Fibroblast of gingiva (primary cell): ENCODE data around the gene BOD1.

Experiments
- DNase-seq: peaks from one replicate; pipeline ENCODE4 v3.0.0-alpha.2; 2011; ENCODE audit warnings: low read depth

The BOD1 gene

DNA sequence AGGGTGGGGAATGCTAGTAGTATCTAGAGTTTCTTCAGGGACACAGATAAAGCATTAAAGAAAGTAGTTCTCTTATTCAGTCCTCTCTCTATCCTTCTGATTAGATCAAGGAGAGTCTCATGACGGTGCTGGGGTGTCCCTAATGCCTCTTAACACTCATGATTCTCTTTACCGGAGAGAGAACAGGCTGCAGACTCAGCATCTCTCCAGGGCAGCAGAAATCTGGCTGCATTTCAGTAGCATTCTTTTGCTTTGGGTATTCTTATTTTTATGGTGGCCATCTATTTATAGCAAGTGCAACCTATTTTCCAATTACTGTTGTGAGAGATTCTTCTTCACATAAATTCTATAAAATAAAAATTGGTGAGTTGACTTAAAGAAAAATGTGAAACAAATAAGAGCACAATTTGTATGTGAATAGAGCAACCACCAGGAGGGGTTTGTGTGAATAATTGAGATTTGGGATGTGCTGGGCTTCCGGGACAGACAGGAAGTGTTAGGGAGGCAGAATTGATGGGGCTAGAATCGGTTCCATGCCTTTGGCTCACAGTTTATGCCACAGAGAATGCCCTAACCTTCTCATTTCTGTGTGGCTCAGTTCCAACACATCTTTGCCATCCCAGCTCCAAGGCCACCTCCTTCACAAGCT, 23.8 kb upstream of the BOD1 start:
- DNase-seq, result no peak

- DNase-seq, result no peak
Measured at GRCh38 chr5:173638126-173639040, 21.9 kb upstream of the BOD1 start.

- DNase-seq, result no peak
Measured at GRCh38 chr5:173637340-173637739, 20.9 kb upstream of the BOD1 start.

DNA sequence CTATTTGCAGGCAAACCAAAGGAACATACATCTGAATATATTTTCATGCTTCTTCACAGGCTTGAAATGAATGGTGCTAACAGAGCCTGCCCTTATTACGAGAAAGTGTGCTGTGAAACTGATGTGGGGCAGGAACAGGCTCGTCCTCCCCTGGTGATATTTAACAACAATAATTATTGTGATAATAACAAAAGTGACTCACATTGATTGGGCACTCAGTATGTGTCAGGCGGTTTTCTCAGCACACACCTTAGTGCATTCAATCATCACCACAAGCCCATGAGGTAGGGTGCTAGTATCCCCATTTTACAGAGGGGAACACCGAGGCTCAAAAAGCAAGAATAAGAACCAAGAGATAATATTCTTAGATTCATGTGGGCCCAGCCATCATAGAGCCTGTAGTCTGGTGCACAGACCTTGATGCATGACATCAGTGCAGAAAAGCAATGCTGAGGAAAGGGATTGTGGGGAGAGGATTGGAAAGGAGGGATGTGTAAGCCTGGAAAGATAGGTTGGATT, 18.1 kb upstream of the BOD1 start:
- DNase-seq, result no peak

DNA sequence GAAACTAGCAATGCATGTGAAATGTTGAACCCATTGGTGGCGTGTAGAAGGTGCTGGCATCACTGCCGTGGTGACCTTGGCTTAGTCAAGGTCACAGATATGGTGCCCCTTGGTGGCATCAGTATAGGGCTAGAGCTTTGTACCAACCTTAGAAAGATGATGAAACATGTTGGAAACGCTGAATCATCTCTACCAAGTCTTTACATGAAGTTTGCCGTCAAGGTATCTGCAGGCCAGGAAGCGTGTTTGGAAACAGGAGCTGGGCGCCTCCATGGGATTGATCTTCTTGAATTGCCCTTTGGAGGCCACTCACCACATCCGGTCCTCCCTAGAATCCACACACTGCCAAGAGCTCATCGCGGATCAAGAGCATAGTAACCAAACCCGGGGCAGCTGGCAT, 16.9 kb upstream of the BOD1 start:
- no peak for DNase-seq

GRCh38 chr5:173631478-173631877, 15.0 kb upstream of the BOD1 start:
- DNase-seq, result no peak

- DNase-seq, result no peak
Measured at GRCh38 chr5:173630724-173631365, 14.4 kb upstream of the BOD1 start.

DNA sequence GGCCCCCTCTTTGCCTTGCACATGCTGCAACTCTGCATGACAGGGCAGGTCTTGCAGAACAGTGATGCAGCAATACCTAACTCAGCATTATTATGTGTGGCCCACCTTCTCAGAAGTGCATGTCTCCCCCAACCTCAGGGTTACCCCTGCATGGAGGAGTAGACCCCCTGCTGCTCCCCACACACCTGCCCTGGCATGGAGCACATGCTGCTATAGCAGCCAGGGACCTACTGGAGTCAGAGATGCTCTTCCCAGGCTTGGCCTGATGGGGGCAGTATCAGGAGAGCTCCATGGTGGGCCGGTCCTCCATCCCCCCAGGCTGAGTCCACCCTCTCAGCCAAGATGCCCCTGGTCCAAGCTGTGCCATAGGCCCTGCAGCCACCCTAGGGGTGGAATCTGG, 13.2 kb upstream of the BOD1 start:
- DNase-seq, result no peak

- DNase-seq, result no peak
Measured at GRCh38 chr5:173628501-173628900, 12.1 kb upstream of the BOD1 start.

- no peak for DNase-seq
Measured at GRCh38 chr5:173627860-173628392, 11.5 kb upstream of the BOD1 start.

DNA sequence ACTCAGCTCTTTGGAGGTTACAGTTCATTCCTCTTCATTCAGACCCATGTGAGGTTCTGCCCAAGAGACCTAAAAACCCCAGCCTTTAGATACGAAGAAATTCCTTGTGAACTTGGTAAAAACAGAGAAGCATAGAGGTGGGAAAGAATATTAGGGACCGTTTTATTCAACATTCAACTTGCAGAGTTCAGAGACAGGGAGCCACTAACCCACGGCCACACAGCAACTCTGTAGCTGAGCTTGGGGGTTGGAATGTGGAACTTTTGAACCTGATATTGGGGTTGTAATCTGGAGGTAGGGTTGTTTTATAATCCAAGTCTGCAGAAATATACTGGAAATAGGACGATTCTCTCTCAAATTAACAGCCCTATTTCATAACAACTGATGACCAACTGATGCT, 10.8 kb upstream of the BOD1 start:
- DNase-seq, result no peak

GRCh38 chr5:173626505-173626820, 10.0 kb upstream of the BOD1 start:
- no peak for DNase-seq

DNA sequence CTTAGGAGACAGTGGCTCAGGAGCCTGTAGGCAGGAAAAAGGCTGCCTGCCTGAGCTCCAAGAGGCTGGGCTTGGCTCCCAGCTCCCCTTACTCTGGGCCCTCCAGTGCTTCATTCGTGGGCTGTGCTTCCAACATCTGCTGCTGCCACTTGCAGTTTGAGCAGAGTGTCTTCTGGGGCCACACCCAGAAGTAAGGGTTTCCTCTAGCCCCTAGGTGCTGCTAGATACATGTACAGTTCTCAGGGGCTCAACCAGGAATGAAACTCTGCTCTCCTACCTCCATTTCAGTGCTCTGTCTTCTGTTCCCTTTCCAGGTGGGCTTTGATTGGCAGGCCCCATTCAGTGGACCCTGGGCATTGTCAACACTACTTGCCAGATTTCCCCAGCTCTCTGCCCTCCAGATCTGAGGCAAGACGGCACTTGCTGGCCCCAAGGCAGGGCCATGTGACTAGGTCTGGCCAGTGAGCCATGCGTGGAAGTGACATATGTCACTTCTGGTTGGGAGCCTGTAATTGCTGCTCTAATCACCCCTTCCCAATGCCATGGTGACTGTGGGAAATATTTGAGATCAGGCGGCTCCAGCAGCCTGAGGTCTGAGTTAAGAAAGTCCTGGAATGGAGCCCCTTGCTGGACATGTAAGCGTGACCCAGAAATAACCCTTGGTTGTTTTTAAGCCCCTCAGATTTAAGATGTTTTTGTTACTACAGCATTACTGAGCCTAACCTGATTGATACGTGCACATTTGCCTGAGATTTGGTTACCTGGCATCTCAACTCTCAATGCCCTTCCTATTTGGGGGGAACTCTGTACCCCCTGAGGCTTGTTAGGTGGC, 9.4 kb upstream of the BOD1 start:
- DNase-seq, result no peak

DNA sequence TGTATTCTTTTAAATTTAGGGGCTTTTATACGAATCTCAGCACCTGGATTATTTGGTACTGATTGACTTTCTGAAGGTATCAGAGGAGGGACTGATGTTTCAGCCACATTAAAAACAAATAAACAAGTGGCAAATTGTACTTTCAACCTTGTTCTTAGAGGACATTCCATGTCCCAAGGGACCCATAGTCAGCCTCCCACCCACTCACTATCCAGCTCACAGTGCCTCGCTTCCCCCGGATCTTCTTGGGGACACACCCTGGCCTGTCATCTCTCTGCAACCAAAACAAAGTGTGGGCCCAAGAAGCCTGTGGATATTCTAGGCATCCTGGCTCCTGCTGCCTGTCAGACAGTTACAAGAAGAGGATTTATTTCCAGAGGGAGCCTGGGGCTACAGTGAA, 8.8 kb upstream of the BOD1 start:
- no peak for DNase-seq

- DNase-seq, result no peak
Measured at GRCh38 chr5:173624282-173624681, 7.8 kb upstream of the BOD1 start.

DNA sequence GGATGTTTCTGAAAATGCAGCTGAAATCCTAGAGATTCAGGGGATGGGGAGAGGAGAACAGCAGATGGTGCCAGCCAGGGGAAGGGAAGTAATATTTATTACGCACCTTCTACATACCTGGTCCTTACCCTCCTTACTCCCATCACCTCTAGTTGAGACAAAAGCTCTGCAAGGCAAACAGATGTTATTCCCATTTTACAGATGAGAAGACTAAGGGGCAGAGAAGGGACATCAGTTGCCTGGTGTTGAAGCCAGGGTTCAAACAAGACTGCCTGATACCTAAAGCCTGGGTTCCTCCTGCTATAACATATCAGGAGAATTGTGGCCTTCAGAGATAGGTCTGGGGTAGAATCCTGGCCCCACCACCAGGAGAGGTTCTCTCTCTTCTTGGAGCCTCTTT, 7.3 kb upstream of the BOD1 start:
- no peak for DNase-seq

GRCh38 chr5:173623296-173623771, 6.9 kb upstream of the BOD1 start:
- DNase-seq, result no peak

- DNase-seq, result no peak
Measured at GRCh38 chr5:173622183-173623047, 6.0 kb upstream of the BOD1 start.

DNA sequence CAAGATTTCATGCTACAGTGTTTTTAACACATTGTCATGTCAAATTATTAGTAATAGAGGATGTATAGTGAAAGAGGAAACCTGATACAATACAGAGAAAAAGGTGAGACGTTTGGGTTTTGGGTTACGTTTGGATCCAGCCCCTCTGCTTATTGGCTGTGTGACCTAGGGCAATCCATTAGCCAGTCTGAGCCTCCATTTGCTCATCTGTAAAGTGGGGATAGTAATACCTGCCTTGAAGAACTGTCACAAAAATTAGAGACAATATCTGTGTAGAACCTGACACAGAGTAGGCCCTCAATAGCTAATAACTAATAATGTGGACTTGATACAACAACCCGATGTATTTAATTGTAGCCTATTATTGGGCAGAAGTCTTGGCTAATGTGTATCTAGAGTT, 4.3 kb upstream of the BOD1 start:
- no peak for DNase-seq

- DNase-seq, result no peak
Measured at GRCh38 chr5:173618927-173619519, 2.6 kb upstream of the BOD1 start.
